Lung (tissue), 12 donors: Measurements from ENCODE around the gene GCG. TPM values are rescaled to one million over a fixed set of nuclear protein-coding genes. Genes with fewer than 3 reads are reported as not detected.

Source experiments
- ATAC-seq: fragments of 200-7000 bp; cut with Tn5 transposase; one replicate; pipeline ENCODE4 v1.9.1; 2020; ENCODE audit warnings: moderate number of reproducible peaks; ENCODE audit not compliant: insufficient read depth, low FRiP score
- DNase-seq, 3 donors: peaks; one replicate each; pipeline ENCODE4 v3.0.0-alpha.2; 2013 to 2017
- H3K27ac ChIP-seq, 2 donors: one replicate each; pipeline ENCODE4 v1.5.1; 2013; ENCODE audit warnings: mild to moderate bottlenecking in 2 of 2, moderate library complexity in 2 of 2, control low read depth in 1 of 2, inconsistent platforms in 1 of 2, low read depth in 1 of 2, low read length in 1 of 2
- H3K27me3 ChIP-seq, 3 donors: one replicate each; pipeline ENCODE4 v1.5.1; 2013; ENCODE audit warnings: low read length in 2 of 3; ENCODE audit not compliant: control insufficient read depth in 3 of 3, insufficient read depth in 3 of 3
- H3K36me3 ChIP-seq, 4 donors: one replicate each; pipeline ENCODE4 v1.5.1; 2013; ENCODE audit warnings: low read length in 4 of 4, mild to moderate bottlenecking in 1 of 4, moderate library complexity in 1 of 4; ENCODE audit not compliant: control insufficient read depth in 4 of 4, insufficient read depth in 4 of 4
- H3K4me1 ChIP-seq, 5 donors: one replicate each; pipeline ENCODE4 v1.5.1; 2013; ENCODE audit warnings: low read length in 5 of 5, mild to moderate bottlenecking in 2 of 5, moderate library complexity in 1 of 5; ENCODE audit not compliant: control insufficient read depth in 5 of 5, insufficient read depth in 5 of 5
- H3K4me3 ChIP-seq: one replicate; pipeline ENCODE4 v1.5.1; 2013; ENCODE audit warnings: mild to moderate bottlenecking, control low read depth, moderate library complexity
- H3K9ac ChIP-seq, 2 donors: one replicate each; pipeline ENCODE4 v1.5.1; 2013; ENCODE audit warnings: low read length in 2 of 2, control low read depth in 1 of 2; ENCODE audit not compliant: insufficient read depth in 1 of 2
- H3K9me3 ChIP-seq, 4 donors: one replicate each; pipeline ENCODE4 v1.5.1; 2013; ENCODE audit warnings: low read length in 3 of 4, mild to moderate bottlenecking in 1 of 4, moderate library complexity in 1 of 4; ENCODE audit not compliant: control insufficient read depth in 4 of 4, insufficient read depth in 3 of 4
- WGBS, 2 donors: extraction: QIAGEN DNeasy Blood & Tissue Kit; methylation state at CpG; one replicate each; pipeline ENCODE4 v1.1.7; 2013; 5-methylcytosine and 5-hydroxymethylcytosine counted together
- polyA plus RNA-seq, 2 donors: library from polyadenylated mRNA; stranded (reverse); fragments of 200-250 nt; gene quantifications; one replicate each; pipeline ENCODE4 v1.2.1, GENCODE V29; 2013
- total RNA-seq, 2 donors: library from RNA; depleted of rRNA in 1 of 2; stranded (reverse); fragments of >200 nt in 1 of 2; gene quantifications; one replicate each; pipeline ENCODE4 v1.2.1, GENCODE V29; 2014 to 2021
- TF ChIP-seq, protein P1 (sequence below): IDR thresholded peaks from 2 replicates; pipeline ENCODE4 v1.5.1; 2012; ENCODE audit warnings: mild to moderate bottlenecking; ENCODE audit errors: control extremely low read depth, extremely low read depth
- donor health status: control.
- donor health status: control.
- donor health status: Bipolar disorder and iron deficiency.
- donor health status: healthy.
- donor health status: DM: yes; HTN: yes; CAD: no.

Gene GCG
- total and polyA plus RNA-seq, 4 donors, result 0.14 TPM; not detected in 3

DNA sequence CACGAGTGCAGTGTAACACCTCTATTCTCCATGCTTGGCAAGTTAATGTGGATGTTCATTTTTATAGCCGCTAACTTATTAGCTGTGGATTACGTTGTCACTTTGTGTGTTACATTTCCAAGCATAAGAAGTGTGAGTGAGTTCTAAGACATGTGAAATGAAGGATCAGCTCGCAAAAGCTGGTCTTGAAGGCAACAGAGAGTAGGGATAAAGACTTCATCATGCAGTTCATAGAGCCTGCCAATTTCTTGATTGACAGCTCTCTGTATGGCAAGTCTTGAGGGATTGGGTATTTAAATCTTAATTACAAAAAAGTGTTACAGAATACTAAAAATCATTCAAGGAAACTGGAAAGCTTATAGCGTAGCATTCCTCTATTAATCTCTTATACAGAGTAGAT lies 52.2 kb downstream of the GCG start:
- Histone ChIP-seq H3K9me3 (no peaks in the 10 kb centered on the region), H3K4me3 (no peak overlapping the region), H3K27me3 (no peaks in the 10 kb centered on the region), H3K27ac (no peak overlapping the region), H3K9ac (no peak overlapping the region), H3K36me3 (no peaks in the 10 kb centered on the region), H3K4me1 (peaks cover 0 to 6% (median 3%) of the 10 kb centered on the region in 5 donors)
- TF ChIP-seq, protein P1, sequence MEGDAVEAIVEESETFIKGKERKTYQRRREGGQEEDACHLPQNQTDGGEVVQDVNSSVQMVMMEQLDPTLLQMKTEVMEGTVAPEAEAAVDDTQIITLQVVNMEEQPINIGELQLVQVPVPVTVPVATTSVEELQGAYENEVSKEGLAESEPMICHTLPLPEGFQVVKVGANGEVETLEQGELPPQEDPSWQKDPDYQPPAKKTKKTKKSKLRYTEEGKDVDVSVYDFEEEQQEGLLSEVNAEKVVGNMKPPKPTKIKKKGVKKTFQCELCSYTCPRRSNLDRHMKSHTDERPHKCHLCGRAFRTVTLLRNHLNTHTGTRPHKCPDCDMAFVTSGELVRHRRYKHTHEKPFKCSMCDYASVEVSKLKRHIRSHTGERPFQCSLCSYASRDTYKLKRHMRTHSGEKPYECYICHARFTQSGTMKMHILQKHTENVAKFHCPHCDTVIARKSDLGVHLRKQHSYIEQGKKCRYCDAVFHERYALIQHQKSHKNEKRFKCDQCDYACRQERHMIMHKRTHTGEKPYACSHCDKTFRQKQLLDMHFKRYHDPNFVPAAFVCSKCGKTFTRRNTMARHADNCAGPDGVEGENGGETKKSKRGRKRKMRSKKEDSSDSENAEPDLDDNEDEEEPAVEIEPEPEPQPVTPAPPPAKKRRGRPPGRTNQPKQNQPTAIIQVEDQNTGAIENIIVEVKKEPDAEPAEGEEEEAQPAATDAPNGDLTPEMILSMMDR, result no peak
- ATAC-seq (no peak), DNase-seq (no peak)
- WGBS, 2 donors, result 93 to 94% methylated on average over 5 of the region's 5 CpGs

Other genes with a start within 250 kb of the GCG start
- gene DPP4, start 78.0 kb downstream of the GCG start, total RNA-seq, result 10 to 100 TPM; 27.7 to 51.6 TPM
- gene DPP4, start 78.0 kb downstream of the GCG start, polyA plus RNA-seq, result 10 to 100 TPM in 1 of 2 donors, 1 to 10 TPM in 1; 7.2 to 14.9 TPM
- 10 to 100 TPM in 1 of 2 donors, 1 to 10 TPM in 1; 6.7 to 24.6 TPM for gene FAP, start 91.2 kb upstream of the GCG start, total RNA-seq
- 1 to 10 TPM; 1.8 to 2.8 TPM for gene FAP, start 91.2 kb upstream of the GCG start, polyA plus RNA-seq
- 10 to 100 TPM; 21.5 to 26.1 TPM for gene IFIH1, start 166.4 kb upstream of the GCG start, total RNA-seq
- gene IFIH1, start 166.4 kb upstream of the GCG start, polyA plus RNA-seq, result 10 to 100 TPM in 1 of 2 donors, 1 to 10 TPM in 1; 9.4 to 18.7 TPM
- 10 to 100 TPM; 38.7 to 74.6 TPM for gene GCA, start 191.9 kb upstream of the GCG start, total RNA-seq
- 100 to 1,000 TPM in 1 of 2 donors, 10 to 100 TPM in 1; 34.1 to 220 TPM for gene GCA, start 191.9 kb upstream of the GCG start, polyA plus RNA-seq